Liver (tissue), 9 donors: ENCODE data around the gene PIH1D2. TPM values are rescaled to one million over a fixed set of nuclear protein-coding genes. Genes with fewer than 3 reads are reported as not detected.

Experiments
- DNase-seq: peaks from one replicate; pipeline ENCODE4 v3.0.0-alpha.2; 2017; ENCODE audit warnings: low spot score
- H3K27ac ChIP-seq, 2 donors: one replicate each; pipeline ENCODE4 v1.7.0; 2013; ENCODE audit warnings: inconsistent platforms in 2 of 2, low read length in 2 of 2, control low read depth in 1 of 2, low read depth in 1 of 2, mild to moderate bottlenecking in 1 of 2
- H3K27me3 ChIP-seq, 4 donors: one replicate each; pipeline versions ENCODE4 v1.6.1 to v1.7.0; 2013; ENCODE audit warnings: low read length in 3 of 4, inconsistent platforms in 1 of 4, mild to moderate bottlenecking in 1 of 4, moderate library complexity in 1 of 4; ENCODE audit not compliant: control insufficient read depth in 4 of 4, insufficient read depth in 4 of 4
- H3K36me3 ChIP-seq, 4 donors: one replicate each; pipeline versions ENCODE4 v1.6.1 to v1.7.0; 2013; ENCODE audit warnings: low read length in 3 of 4, mild to moderate bottlenecking in 3 of 4, low read depth in 1 of 4, moderate library complexity in 1 of 4; ENCODE audit not compliant: control insufficient read depth in 4 of 4, insufficient read depth in 3 of 4
- H3K4me1 ChIP-seq, 4 donors: one replicate each; pipeline versions ENCODE4 v1.6.1 to v1.7.0; 2013; ENCODE audit warnings: low read length in 3 of 4, mild to moderate bottlenecking in 3 of 4, moderate library complexity in 1 of 4; ENCODE audit not compliant: control insufficient read depth in 4 of 4, insufficient read depth in 4 of 4
- H3K4me3 ChIP-seq, 3 donors: one replicate each; pipeline versions ENCODE4 v1.6.1 to v1.7.0; 2013; ENCODE audit warnings: low read length in 3 of 3, control low read depth in 1 of 3, low read depth in 1 of 3, mild to moderate bottlenecking in 1 of 3
- H3K9ac ChIP-seq, 2 donors: one replicate each; pipeline ENCODE4 v1.7.0; 2013; ENCODE audit warnings: low read length in 2 of 2, mild to moderate bottlenecking in 2 of 2, moderate library complexity in 2 of 2, control low read depth in 1 of 2, low read depth in 1 of 2
- H3K9me3 ChIP-seq, 4 donors: one replicate each; pipeline versions ENCODE4 v1.6.1 to v1.7.0; 2013; ENCODE audit warnings: low read length in 3 of 4; ENCODE audit not compliant: control insufficient read depth in 4 of 4
- ATF3 ChIP-seq: IDR thresholded peaks from 2 replicates; pipeline ENCODE4 v1.6.1; 2016; ENCODE audit warnings: antibody characterized with exemption
- CTCF ChIP-seq: fragments of 150-350 bp; IDR thresholded peaks from 2 replicates; pipeline ENCODE4 v1.5.1; 2017; ENCODE audit warnings: improper control_type of control experiment, low read depth, low read length; ENCODE audit not compliant: missing input control
- EGR1 ChIP-seq, 2 donors: IDR thresholded peaks; 2 replicates each; pipeline ENCODE4 v1.6.1; 2016 to 2018; ENCODE audit warnings: antibody characterized with exemption in 2 of 2, low read depth in 2 of 2
- FOXA1 ChIP-seq: IDR thresholded peaks from 2 replicates; pipeline ENCODE4 v1.6.1; 2016; ENCODE audit warnings: antibody characterized with exemption
- FOXA2 ChIP-seq: IDR thresholded peaks from 2 replicates; pipeline ENCODE4 v1.6.1; 2016; ENCODE audit warnings: antibody characterized with exemption
- GABPA ChIP-seq, 2 donors: IDR thresholded peaks in 1 of 2; conservative IDR thresholded peaks in 1 of 2; 2 replicates each; pipeline ENCODE4 v1.6.1; 2016; ENCODE audit warnings: antibody characterized with exemption in 2 of 2, mild to moderate bottlenecking in 1 of 2, moderate library complexity in 1 of 2
- HNF4A ChIP-seq, 2 donors: conservative IDR thresholded peaks; 2 replicates each; pipeline ENCODE4 v1.6.1; 2016; ENCODE audit warnings: antibody characterized with exemption in 2 of 2, mild to moderate bottlenecking in 2 of 2
- HNF4G ChIP-seq: IDR thresholded peaks from 2 replicates; pipeline ENCODE4 v1.6.1; 2016; ENCODE audit warnings: antibody characterized with exemption
- JUND ChIP-seq, 2 donors: IDR thresholded peaks; 2 replicates each; pipeline ENCODE4 v1.6.1; 2016; ENCODE audit warnings: antibody characterized with exemption in 2 of 2
- MAX ChIP-seq: IDR thresholded peaks from 2 replicates; pipeline ENCODE4 v1.6.1; 2016; ENCODE audit warnings: antibody characterized with exemption
- NR2F2 ChIP-seq: IDR thresholded peaks from 2 replicates; pipeline ENCODE4 v1.6.1; 2016; ENCODE audit warnings: antibody characterized with exemption
- RAD21 ChIP-seq, 2 donors: IDR thresholded peaks; 2 replicates each; pipeline ENCODE4 v1.6.1; 2016; ENCODE audit warnings: antibody characterized with exemption in 2 of 2, mild to moderate bottlenecking in 2 of 2
- REST ChIP-seq: IDR thresholded peaks from 2 replicates; pipeline ENCODE4 v1.6.1; 2016; ENCODE audit warnings: antibody characterized with exemption, mild to moderate bottlenecking
- RXRA ChIP-seq, 2 donors: IDR thresholded peaks; 2 replicates each; pipeline ENCODE4 v1.6.1; 2017 to 2018; ENCODE audit warnings: antibody characterized with exemption in 2 of 2, mild to moderate bottlenecking in 1 of 2
- SP1 ChIP-seq: IDR thresholded peaks from 2 replicates; pipeline ENCODE4 v1.6.1; 2018; ENCODE audit warnings: antibody characterized with exemption, mild to moderate bottlenecking
- TAF1 ChIP-seq: conservative IDR thresholded peaks from 2 replicates; pipeline ENCODE4 v1.6.1; 2016; ENCODE audit warnings: antibody characterized with exemption, mild to moderate bottlenecking
- YY1 ChIP-seq: IDR thresholded peaks from 2 replicates; pipeline ENCODE4 v1.6.1; 2016; ENCODE audit warnings: antibody characterized with exemption, mild to moderate bottlenecking
- ZBTB33 ChIP-seq: IDR thresholded peaks from 2 replicates; pipeline ENCODE4 v1.6.1; 2016; ENCODE audit warnings: antibody characterized with exemption
- WGBS: extraction: QIAGEN DNeasy Blood & Tissue Kit; methylation state at CpG from one replicate; pipeline ENCODE4 v1.1.7; 2013; 5-methylcytosine and 5-hydroxymethylcytosine counted together
- polyA plus RNA-seq, 2 donors: library from polyadenylated mRNA; stranded (reverse) in 1 of 2; unstranded in 1 of 2; fragments of 200-250 nt in 1 of 2; fragments of >200 nt in 1 of 2; fragmentation: Nextera tagmentation in 1 of 2; extraction: Ambion mirVana in 1 of 2; gene quantifications; one replicate each; pipeline versions ENCODE4 v1.2.1 to v1.2.3, GENCODE V29; 2013 to 2015
- total RNA-seq, 2 donors: library from RNA; depleted of rRNA; stranded (reverse); fragments of >200 nt; gene quantifications; one replicate each; pipeline ENCODE4 v1.2.3, GENCODE V29; 2014
- donor health status: healthy.
- donor health status: healthy.
- donor health status: healthy.
- donor health status: healthy.
- donor health status: healthy.

The PIH1D2 gene
- total RNA-seq (under 1 TPM; 0.25 to 0.42 TPM), polyA plus RNA-seq (under 1 TPM; 0.43 to 0.52 TPM)

- Histone ChIP-seq H3K36me3 (peaks cover 3 to 18% (median 13%) of the 10 kb centered on the region in 4 donors), H3K27ac (peak within 1 kb of the TSS; percentile 75 to 88), H3K9ac (peak within 1 kb of the TSS; percentile 76 to 86), H3K27me3 (no peaks in the 10 kb centered on the region), H3K9me3 (no peaks in the 10 kb centered on the region), H3K4me3 (peak within 1 kb of the TSS; percentile 81 to 96 (median 92)), H3K4me1 (peaks cover 0 to 13% (median 12%) of the 10 kb centered on the region in 4 donors)
- TF ChIP-seq CTCF (peak; percentile 12), REST (no peak), ZBTB33 (no peak), RXRA (IDR thresholded peaks at IDR 0.05) (peak; percentile 43 to 64), SP1 (peak; percentile 58), ATF3 (peak; percentile 61), RAD21 (IDR thresholded peaks at IDR 0.05) (peak; percentile 24 to 34), MAX (peak; percentile 78), JUND (IDR thresholded peaks at IDR 0.05) (no peak), TAF1 (peak; percentile 32), HNF4G (no peak), HNF4A (conservative IDR thresholded peaks at IDR 0.05) (no peak), FOXA2 (no peak), NR2F2 (peak; percentile 79), GABPA (IDR thresholded peaks at IDR 0.05 in 1 of 2, conservative IDR thresholded peaks at IDR 0.05 in 1 of 2) (peak; percentile 99), FOXA1 (no peak), EGR1 (IDR thresholded peaks at IDR 0.05; ENCODE audit: low read depth in 2 of 2) (no peak), YY1 (peak; percentile 81)
- whole genome bisulfite sequencing, result under 1% methylated on average over 43 of the region's 43 CpGs
- peak; percentile 79 for DNase-seq
Observed at GRCh38 chr11:112073941-112074811, at the start of gene PIH1D2, which contains the start of gene NKAPD1. TSS of gene PIH1D2 (minus strand) at chr11:112074017. CDS start at chr11:112073174, 843 bp downstream. TSS of gene NKAPD1 (plus strand) at chr11:112074299. CDS start at chr11:112075575, 1,276 bp downstream.
